Calu3 (cell line): ENCODE measurements around the gene DCP1A. TPM values are rescaled to one million over a fixed set of nuclear protein-coding genes. Genes with fewer than 3 reads are reported as not detected.

ENCODE experiments used
- BruUV-seq: library from RNA; stranded (reverse); fragments of 400-500 nt; replicated peaks from 2 replicates; lab custom pipeline; 2021; lab: Mats Ljungman, UMichigan
- CTCF ChIA-PET: fragments of 300-600 bp; sonication (Branson Sonifier 250); formaldehyde crosslinking; loops from one replicate; lab custom pipeline; 2022; ENCODE audit warnings: antibody characterized with exemption; lab: Charles Lee
- DNase-seq: peaks from one replicate; pipeline ENCODE4 v3.0.0; 2022
- H3K27ac Mint-ChIP-seq: one replicate; pipeline ENCODE4 v1.8.0; 2022; ENCODE audit warnings: mixed read lengths; ENCODE audit not compliant: unreplicated experiment
- H3K27me3 Mint-ChIP-seq: one replicate; pipeline ENCODE4 v1.8.0; 2022; ENCODE audit warnings: mixed read lengths; ENCODE audit not compliant: unreplicated experiment
- H3K36me3 Mint-ChIP-seq: one replicate; pipeline ENCODE4 v1.8.0; 2022; ENCODE audit warnings: mild to moderate bottlenecking, moderate library complexity, mixed read lengths; ENCODE audit not compliant: insufficient read depth, unreplicated experiment
- H3K4me1 Mint-ChIP-seq: one replicate; pipeline ENCODE4 v1.8.0; 2022; ENCODE audit warnings: mild to moderate bottlenecking, low read depth, mixed read lengths; ENCODE audit not compliant: unreplicated experiment
- H3K4me3 Mint-ChIP-seq: one replicate; pipeline ENCODE4 v1.8.0; 2022; ENCODE audit warnings: mild to moderate bottlenecking, low read depth, moderate library complexity, mixed read lengths; ENCODE audit not compliant: unreplicated experiment
- H3K9me3 Mint-ChIP-seq: one replicate; pipeline ENCODE4 v1.8.0; 2022; ENCODE audit warnings: low read depth, mixed read lengths; ENCODE audit not compliant: unreplicated experiment
- CTCF ChIP-seq: fragments of 200-600 bp; IDR thresholded peaks from one replicate; pipeline ENCODE4 v1.8.0; 2022; ENCODE audit warnings: antibody characterized with exemption; ENCODE audit not compliant: unreplicated experiment
- intact Hi-C: fragments of 100-400 bp; cut with micrococcal nuclease; formaldehyde crosslinking; loops from one replicate; pipeline ENCODE4 v1.10.0; 2022; ENCODE audit not compliant: unreplicated experiment
- total RNA-seq: library from RNA; stranded (reverse); gene quantifications from 2 replicates; pipeline ENCODE4 v1.2.3, GENCODE V29; 2022

Gene DCP1A
- total RNA-seq, 1 experiment from 2014 or later, result 27.4 TPM

- peaks cover 70% of the 10 kb centered on the region for H3K36me3 Mint-ChIP-seq
Observed at GRCh38 chr3:53243785-53244184, 103.6 kb downstream of the DCP1A start.

GRCh38 chr3:53243165-53243564 lies 104.2 kb downstream of the DCP1A start:
- peaks cover 46% of the 10 kb centered on the region for H3K4me1 Mint-ChIP-seq
- intact Hi-C loops, result no loop called here
- CTCF ChIA-PET, result no interaction called here
- H3K27ac Mint-ChIP-seq, result peak overlapping the region; percentile 47
- DNase-seq, result no peak
- peak overlapping the region; percentile 22 for H3K4me3 Mint-ChIP-seq
- H3K27me3 Mint-ChIP-seq, result no peaks in the 10 kb centered on the region
- peaks cover 76% of the 10 kb centered on the region for H3K36me3 Mint-ChIP-seq
- H3K9me3 Mint-ChIP-seq, result no peaks in the 10 kb centered on the region
- BruUV-seq, result no TSS peak
- no peak for TF ChIP-seq CTCF

More at GRCh38 chr3:53243785-53244184, 103.6 kb downstream of the DCP1A start:
- peaks cover 44% of the 10 kb centered on the region for H3K4me1 Mint-ChIP-seq
- H3K4me3 Mint-ChIP-seq, result peak overlapping the region; percentile 22
- H3K27ac Mint-ChIP-seq, result peak overlapping the region; percentile 47
- no TSS peak for BruUV-seq
- CTCF ChIA-PET, result no interaction called here
- no peaks in the 10 kb centered on the region for H3K9me3 Mint-ChIP-seq
- no peak for DNase-seq
- no peaks in the 10 kb centered on the region for H3K27me3 Mint-ChIP-seq
- TF ChIP-seq CTCF, result no peak
- intact Hi-C loops, result no loop called here

GRCh38 chr3:53242642-53243041 lies 104.7 kb downstream of the DCP1A start:
- no peak for DNase-seq
- no peak overlapping the region for H3K4me3 Mint-ChIP-seq
- peaks cover 42% of the 10 kb centered on the region for H3K4me1 Mint-ChIP-seq
- H3K27me3 Mint-ChIP-seq, result no peaks in the 10 kb centered on the region
- peaks cover 78% of the 10 kb centered on the region for H3K36me3 Mint-ChIP-seq
- intact Hi-C loops, result no loop called here
- no TSS peak for BruUV-seq
- CTCF ChIA-PET, result interaction anchor here (0.8 kb wide), 1 partner anchor 9 kb away, joined by 3 read pairs; no protein-coding TSS in a partner anchor
- TF ChIP-seq CTCF, result no peak
- H3K9me3 Mint-ChIP-seq, result no peaks in the 10 kb centered on the region
- peak overlapping the region; percentile 28 for H3K27ac Mint-ChIP-seq

DNA sequence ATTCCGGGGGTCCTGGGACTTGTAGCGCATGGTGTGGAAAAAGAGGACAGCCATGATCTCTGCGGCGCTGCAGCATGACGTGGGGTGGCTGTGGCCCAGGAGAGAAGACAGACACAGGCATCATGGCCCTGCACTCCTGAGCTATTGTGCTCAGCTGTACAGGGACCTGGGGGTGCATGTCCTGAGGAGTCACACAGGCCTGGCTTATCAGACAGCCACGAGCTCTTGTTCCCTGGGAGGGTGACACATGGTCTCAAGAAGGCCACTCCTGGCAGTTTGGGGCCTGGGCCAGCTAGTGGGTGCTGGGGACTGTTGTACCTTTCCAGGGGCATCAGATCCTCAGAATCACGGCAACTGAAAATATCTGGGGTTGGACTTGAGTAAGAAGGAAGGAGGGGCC lies 105.2 kb downstream of the DCP1A start:
- Mint-ChIP-seq H3K27ac (peak overlapping the region; percentile 28), H3K9me3 (no peaks in the 10 kb centered on the region), H3K4me3 (no peak overlapping the region), H3K27me3 (no peaks in the 10 kb centered on the region), H3K4me1 (peaks cover 38% of the 10 kb centered on the region), H3K36me3 (peaks cover 76% of the 10 kb centered on the region)
- no peak for TF ChIP-seq CTCF
- no peak for DNase-seq
- CTCF ChIA-PET, result interaction anchor here (0.8 kb wide), 1 partner anchor 10 kb away, joined by 3 read pairs; no protein-coding TSS in a partner anchor
- intact Hi-C loops, result no loop called here
- BruUV-seq, result no TSS peak
